SKM-1 treated with dmso at 0.1 percent for 144 hours (cell line): ENCODE results near the gene TRIM49C.
"Not testable (repeated sequence)": the region's sequence is repeated elsewhere in the genome, so short reads cannot be mapped to it uniquely, and the experiment has no call there.

Experiments used
- DNase-seq: peaks from one replicate; lab custom pipeline; 2025; ENCODE audit not compliant: unreplicated experiment; lab: John Stamatoyannopoulos, UW

Gene TRIM49C

DNA sequence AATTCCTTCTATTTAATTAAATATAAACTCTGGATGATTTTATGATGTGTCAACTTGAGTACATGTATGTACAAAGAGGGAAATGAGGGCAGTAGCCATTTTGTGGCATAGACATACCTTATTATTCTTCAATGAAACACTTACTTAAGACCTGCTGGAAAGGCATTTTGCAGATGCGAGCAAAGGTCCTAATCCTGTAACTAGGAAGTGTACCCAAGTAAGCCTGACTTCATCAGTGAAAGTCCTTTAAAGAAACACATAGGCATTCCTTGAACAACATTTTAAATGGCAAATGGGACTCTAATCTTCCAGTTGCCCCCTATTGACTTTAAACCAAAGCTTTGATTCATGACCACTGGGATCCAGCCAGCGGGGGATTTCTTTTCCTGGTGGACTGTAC lies at the start of gene TRIM49C:
TSS of gene TRIM49C (plus strand) at position 301 of the 400 bp plus-strand sequence. CDS start 4,106 bp downstream, outside the sequence.
- DNase-seq: not testable (repeated sequence)

GRCh38 chr11:90024184-90024583 lies 6.7 kb upstream of the TRIM49C start:
- DNase-seq: not testable (repeated sequence)

DNA sequence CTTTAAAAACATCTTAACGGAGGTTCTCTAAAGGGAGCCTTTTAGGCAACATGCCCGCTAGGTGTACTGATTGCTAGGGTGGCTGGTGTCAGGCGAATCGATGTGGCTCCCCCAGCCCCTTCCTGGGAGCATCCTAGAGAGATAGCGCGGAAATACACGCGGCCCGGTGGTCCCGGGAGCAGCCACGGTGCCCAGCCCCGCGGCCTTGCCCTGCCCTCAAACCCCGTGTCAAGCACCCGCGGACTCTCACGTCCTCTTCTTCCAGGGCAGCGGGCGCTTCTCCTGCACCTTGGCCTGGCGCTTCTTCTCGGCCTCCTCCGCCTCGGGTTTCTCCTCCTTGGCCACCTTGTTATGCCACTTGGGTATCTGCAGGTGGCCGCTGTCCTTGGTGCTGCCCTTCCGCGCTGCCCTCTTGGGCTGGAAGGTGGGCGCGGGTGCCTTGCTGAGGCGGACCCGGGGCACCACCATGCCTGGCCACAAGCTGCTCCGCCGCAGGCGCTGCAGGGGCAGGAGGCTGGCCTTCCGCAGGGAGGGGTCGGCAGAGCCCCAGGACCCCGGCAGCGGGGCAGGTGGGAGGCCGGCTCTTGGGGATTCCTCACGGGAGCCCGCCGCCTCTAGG lies 20.8 kb downstream of the TRIM49C start:
- DNase-seq: not testable (repeated sequence)

GRCh38 chr11:90052311-90052710 lies 21.4 kb downstream of the TRIM49C start:
- DNase-seq: not testable (repeated sequence)

GRCh38 chr11:90053545-90053944 lies 22.6 kb downstream of the TRIM49C start:
- DNase-seq: not testable (repeated sequence)

GRCh38 chr11:90085650-90086049 lies 54.7 kb downstream of the TRIM49C start, which contains the start of gene UBTFL1:
UBTFL1 (plus strand) TSS chr11:90085950; CDS start chr11:90085950, 0 bp downstream.
- DNase-seq: not testable (repeated sequence)

DNA sequence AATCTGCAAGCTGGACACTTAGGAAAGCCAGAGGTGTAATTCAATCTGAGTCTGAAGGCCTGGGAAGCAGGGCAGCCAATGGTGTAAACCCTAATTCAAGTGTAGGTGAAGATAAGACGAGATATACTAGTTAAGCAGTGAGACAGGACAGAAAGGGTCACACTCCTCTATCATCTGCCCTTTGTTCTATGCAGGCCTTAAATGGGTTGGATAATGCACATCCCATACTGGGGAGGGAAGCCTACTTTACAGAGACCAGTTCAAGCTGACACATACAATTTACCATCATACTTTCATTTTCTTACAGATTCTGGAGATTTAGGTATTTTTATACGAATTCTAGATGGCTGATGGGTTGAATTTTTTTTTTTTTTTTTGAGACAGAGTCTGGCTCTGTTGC lies 57.8 kb downstream of the TRIM49C start:
- not testable (repeated sequence) for DNase-seq
